GM18502 (cell line): Measurements from ENCODE around the gene EFCAB3.
A peak's percentile ranks its signal among the peaks of the same experiment; 100 is the strongest.
"Not testable (repeated sequence)": the region's sequence is repeated elsewhere in the genome, so short reads cannot be mapped to it uniquely, and the experiment has no call there.

Experiments
- ATAC-seq: cut with Tn5 transposase; IDR thresholded peaks from one replicate; pipeline ENCODE4 v1.9.1; 2021; ENCODE audit warnings: mild to moderate bottlenecking; ENCODE audit not compliant: unreplicated experiment, poor library complexity

The EFCAB3 gene

DNA sequence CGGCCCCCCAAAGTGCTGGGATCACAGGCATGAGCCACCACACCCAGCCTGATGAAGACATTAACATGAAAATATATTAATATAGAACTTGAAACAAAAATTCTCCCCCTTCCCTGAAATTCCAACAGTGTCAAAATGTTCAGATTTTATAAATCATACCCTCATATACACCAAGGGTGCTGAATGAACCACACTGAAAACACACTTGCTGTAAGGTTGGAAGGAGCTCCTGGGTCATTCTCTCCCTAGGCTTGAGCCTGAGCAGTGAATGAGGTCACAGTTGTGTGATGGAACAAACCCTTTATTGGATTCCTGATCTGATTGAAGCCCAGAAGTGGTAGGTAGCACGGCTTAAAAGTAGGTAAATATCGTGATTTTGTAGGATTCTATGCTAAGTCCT lies at the start of gene EFCAB3:
Gene EFCAB3 (plus strand): TSS at position 301 of the 400 bp plus-strand sequence. CDS start 2,427 bp downstream, outside the sequence.
- ATAC-seq = no peak

DNA sequence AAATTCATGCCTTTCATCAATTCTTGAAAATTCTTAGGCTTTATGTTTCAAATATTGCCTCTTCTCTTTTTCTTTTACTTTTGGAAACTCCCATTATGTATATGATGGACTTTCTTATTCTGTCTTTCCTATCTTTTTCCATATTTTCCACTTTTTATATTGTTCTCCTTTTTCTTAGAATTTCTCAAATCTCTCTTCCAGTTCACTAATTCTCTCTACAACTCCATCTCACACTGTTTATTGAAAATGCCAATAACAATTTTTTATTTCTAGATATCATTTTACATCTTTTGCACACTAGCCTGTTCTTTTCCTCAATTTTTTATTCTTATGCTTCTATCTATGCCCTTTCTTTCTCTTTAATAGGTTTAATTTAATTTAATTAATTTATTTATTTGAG lies 43.8 kb upstream of the EFCAB3 start:
- ATAC-seq = no peak

DNA sequence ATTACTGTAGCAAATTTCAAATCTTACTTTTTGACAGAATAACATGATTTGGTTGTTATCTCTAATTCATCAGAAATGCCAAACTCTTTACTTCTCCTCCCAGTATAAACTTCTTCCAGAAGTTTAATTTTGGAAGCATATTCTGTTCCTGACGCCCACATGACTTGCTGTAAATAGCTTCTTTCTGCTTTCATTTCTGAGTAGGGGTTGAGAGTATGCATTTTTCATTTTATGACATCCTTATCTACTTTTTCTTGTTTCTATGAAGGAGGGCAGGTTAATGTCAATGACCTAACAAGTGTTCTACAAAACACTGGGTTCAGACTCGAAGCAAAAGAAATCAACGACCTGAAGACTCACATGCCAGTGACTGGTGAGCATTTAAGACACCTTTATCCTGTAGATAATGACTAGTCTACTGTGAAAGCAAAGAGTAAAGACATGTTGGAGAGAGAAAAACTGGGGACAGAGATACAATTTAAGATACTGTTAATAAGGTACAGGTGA lies 36.5 kb upstream of the EFCAB3 start:
- no peak for ATAC-seq

- ATAC-seq = no peak
These were observed 29.2 kb upstream of the EFCAB3 start for GRCh38 chr17:62351176-62351575.

GRCh38 chr17:62366191-62366590 lies 14.2 kb upstream of the EFCAB3 start:
- ATAC-seq = no peak

DNA sequence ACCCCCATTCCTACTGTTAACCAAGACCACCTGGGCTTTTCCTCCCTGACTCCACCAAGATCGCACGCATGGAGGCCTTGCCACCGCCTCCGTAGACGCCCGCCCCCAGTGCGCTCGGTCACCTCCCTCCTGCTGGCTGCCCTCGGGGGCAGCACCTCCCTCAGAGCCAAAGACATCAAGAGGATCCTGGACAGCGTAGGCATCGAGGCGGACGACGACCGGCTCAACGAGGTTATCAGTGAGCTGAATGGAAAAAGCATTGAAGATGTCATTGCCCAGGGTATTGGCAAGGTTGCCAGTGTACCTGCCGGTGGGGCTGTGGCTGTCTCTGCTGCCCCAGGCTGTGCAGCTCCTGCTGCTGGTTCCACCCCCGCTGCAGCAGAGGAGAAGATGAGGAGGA lies 1.2 kb downstream of the EFCAB3 start:
- ATAC-seq = no peak

DNA sequence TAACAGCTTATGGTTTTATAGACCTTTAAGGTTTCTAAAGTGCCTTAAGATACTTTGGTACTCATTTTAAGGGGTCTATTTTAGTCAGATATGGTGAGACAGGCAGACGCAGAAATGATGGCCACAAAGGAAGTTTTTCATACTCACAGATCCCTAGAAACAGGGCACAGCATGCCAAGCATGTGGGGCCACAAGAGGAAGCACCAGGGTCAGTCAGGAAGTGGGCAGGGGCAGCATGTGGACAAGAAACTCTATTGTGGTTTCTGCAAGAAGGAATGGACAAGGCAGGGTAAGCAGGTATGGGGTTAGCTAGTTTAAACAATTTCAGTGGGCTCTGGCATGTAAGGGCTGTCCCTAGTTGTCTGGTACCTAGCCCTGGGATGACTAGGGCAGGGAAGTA lies 8.5 kb downstream of the EFCAB3 start:
- ATAC-seq = no peak

- ATAC-seq = no peak
These were observed 12.6 kb downstream of the EFCAB3 start for GRCh38 chr17:62392908-62393307.

DNA sequence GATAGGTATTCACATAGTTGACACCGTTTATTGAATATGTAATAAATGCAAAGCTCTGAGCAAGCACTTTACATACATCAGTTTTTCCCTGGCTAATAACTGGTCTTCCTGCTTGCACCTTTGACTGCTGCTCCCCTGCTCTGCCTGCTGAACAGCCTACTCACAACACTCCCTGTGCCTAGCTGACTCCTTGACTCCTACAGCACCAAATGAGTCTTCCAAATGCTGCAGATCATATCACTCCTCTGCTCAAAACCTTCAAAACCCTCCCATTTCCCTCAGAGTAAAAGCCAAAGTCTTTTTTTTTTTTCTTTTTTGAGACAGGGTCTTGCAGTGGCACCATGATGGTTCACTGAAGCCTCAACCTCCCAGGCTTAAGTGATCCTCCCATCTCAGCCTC lies 18.5 kb downstream of the EFCAB3 start:
- no peak for ATAC-seq

DNA sequence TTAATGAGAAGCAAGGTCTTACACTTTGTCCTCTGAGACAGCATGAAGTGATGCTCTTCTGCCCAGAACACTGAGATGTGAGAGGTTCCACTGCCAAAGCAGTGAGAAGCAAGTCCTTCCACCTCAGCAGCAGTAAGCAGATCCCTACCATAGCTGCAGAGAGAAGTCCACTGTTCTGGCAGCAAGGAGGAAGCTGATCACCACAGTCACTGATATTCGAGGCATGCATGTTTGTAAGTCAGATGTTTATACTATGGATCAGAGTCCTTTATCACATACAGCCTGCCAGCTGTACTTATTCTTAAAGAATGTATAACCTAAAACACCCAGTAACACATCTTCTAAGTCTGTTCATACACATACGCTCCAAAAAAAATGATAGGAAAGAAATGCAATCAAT lies 25.1 kb downstream of the EFCAB3 start:
- no peak for ATAC-seq

DNA sequence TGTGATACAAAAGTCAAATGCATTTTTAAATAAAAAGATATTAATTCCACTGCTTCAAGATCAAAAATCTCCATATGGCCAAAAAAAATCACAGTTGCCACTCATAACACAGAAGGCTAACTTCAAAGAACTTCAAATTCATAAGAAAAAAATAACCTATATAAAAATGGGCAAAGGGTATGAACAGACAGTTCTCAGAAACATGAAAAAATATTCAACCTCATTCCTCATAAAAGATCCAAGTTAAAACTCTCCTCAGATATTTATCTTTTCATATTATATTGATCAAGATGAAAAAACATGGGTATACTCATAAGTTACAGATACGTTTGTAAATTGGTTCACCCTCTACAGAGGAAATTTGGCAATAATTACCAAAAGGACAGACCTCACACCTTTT lies 32.7 kb downstream of the EFCAB3 start:
- ATAC-seq = not testable (repeated sequence)

DNA sequence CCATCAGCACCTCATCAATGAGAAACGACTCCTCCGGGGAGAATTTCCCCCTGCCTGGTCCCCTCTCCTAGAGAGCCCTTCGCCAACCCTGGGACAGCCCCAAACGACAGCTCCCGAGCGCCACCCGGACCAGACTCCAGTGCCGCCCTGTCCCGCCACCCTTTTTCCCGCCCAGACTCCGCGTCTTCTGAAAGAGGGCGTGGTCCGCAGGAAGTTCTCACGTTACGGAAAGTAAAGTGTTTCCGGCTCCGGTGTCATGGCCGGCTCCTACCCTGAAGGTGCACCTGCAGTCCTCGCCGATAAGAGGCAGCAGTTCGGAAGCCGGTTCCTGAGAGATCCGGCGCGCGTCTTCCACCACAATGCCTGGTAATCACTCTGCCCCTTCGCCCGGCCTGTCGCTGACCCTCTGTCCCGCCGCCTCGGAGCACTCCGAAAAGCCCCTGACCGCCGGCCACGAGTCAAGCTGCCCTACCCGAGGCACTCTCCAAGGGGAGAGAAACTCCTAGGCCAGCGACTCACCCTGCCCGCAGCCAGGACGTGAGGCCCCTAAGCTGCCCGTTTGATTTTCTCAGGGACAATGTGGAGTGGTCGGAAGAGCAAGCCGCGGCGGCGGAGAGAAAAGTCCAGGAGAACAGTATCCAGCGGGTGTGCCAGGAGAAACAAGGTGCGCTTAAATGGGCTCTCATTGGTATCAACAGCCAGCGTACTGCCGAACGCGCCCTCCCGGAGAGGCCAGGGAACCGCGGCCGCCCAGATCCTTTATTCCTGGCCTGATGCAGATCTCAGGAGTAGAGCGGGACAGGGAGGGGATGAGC lies 43.5 kb downstream of the EFCAB3 start, which contains the start of gene METTL2A:
Gene METTL2A (plus strand): TSS at position 251 of the 815 bp plus-strand sequence. CDS start 6 bp downstream, at position 257.
- ATAC-seq = peak; percentile 94

- not testable (repeated sequence) for ATAC-seq
These were observed 45.9 kb downstream of the EFCAB3 start for GRCh38 chr17:62426214-62426613.

DNA sequence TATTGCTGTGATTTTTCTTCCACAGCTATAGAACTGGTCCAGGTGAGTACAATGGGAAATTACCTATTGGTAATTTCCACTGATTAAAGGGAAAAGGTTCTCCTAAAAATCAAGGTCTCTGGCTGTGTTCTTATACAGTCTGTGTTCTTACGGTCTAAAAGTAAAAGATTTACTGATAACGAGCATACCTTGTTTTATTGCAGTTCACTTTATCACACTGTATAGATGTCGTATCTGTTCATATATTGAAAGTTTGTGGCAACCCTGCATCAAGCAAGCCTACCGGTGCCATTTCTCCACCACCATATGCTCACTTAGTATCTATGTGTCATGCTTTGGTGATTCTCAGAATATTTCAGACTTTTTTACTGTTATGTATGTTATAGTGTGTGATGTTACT lies 54.9 kb downstream of the EFCAB3 start:
- not testable (repeated sequence) for ATAC-seq

DNA sequence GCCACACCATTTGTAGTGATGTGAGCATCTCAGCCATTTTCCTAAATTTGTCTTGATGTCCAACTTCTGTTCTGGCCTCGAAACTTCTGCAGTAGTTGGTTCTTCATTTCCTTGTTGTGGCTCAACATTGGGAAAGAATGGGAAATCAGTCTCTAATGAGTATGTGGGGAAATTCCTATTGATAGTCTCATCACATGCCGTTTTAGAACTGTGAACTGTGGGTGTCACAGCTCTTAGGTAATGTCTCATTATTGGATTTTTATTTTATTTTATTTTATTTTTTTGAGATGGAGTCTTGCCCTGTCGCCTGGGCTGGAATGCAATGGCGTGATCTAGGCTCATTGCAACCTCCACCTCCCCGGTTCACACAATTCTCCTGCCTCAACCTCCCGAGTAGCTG lies 60.8 kb downstream of the EFCAB3 start:
- ATAC-seq = not testable (repeated sequence)

DNA sequence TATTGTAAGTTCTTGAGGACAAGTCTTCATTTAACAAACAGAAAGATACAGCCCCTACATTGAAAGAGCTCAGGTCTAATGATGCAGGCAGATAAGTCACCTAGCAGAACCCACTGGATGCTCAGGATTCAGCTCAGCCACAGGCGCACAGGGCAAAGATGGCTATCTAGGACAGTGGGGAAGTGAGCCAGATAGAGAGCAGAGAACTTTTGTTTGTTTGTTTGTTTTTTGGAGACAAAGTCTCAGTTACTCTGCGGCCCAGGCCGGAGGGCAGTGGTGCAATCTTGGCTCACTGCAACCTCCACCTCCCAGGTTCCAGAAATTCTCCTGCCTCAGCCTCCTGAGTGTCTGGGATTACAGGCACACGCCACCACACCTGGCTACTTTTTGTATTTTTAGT lies 63.7 kb downstream of the EFCAB3 start:
- ATAC-seq = no peak

DNA sequence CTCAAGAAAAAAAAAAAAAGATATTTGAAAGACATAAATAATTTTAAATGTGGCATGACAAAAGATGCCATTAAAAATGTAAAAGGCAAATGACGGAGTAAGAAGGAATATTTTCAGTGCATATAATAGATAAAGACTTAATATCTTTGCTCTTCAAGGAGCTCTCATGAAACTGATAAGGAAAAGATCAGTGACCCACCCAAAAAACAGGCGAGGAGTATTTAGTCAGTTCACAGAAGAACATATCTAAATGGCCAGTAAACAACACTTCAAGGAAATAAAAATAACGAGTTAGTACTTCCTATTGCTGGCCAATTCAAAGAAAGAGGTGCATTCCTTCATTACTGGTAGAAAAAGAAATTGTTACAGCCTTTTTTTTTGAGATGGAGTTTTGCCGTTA lies 65.4 kb downstream of the EFCAB3 start:
- ATAC-seq = not testable (repeated sequence)

DNA sequence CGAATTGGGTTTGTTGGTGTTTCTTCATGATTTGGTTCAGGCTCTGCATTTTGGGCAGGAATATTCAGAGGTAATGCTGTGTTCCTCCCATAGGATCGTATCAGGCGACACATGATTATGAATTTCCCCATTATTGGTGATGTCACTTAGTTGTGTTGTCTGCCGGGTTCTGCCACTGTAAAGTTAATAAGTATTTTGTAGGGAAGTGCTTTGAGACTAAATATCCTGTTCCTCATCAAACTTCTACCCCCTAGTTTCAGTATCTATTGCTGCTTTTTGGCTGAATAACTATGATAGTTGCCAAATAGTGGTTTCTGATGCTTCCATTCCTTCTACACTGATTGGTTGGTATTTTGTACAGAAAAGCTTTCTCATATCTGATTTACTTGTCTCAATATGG lies 71.8 kb downstream of the EFCAB3 start:
- not testable (repeated sequence) for ATAC-seq

GRCh38 chr17:62453041-62453440 lies 72.7 kb downstream of the EFCAB3 start:
- not testable (repeated sequence) for ATAC-seq

DNA sequence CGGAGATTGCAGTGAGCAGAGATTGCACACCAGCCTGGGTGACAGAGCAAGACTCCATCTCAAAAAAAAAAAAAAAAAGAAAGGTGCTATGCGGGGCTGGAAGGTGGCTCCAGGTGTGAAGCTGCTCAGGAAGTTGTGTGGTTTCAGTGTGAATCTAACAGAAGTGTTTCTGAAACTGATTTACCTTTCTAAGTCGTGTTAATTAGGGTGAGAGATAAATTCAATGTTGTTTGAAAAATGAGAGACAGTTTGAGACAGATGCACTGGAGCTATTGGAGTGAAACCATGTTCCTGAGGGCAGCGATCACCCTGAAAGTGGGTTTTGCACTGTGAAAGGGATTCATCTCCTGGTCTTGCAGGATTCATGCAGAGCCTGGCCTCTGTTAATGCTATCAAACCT lies 73.3 kb downstream of the EFCAB3 start:
- ATAC-seq = peak; percentile 30

- ATAC-seq = peak; percentile 60
These were observed 73.8 kb downstream of the EFCAB3 start for GRCh38 chr17:62454111-62454510.

GRCh38 chr17:62456016-62456415 lies 75.7 kb downstream of the EFCAB3 start:
- no peak for ATAC-seq
